NCI-H82 treated with DMSO at 0.1 percent for 48 hours (cell line): ENCODE data around the gene TIMM10.
A peak's percentile ranks its signal among the peaks of the same experiment; 100 is the strongest.

ENCODE experiments used
- DNase-seq: peaks from one replicate; lab custom pipeline; 2025; ENCODE audit not compliant: unreplicated experiment; lab: John Stamatoyannopoulos, UW

TIMM10 gene

DNA sequence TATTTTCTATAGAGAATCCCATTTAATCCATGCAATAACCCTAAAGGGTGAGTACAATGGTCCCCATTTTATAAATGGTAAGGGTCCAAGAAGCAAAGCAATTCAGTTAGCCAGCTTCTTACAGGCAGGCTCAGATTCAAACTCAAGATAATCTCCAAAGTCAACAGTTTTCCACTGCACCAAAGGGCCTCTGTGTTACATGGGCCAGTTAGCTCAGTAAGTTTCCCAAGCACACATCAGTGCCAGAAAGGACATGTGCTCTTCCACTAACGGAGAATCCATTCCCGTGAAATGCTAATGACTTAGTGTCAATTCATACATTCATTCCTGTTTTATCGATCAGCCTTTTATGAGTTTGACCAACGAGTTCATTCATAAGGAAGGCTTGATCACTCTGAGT is 26.0 kb downstream of the TIMM10 start:
- no peak for DNase-seq

DNA sequence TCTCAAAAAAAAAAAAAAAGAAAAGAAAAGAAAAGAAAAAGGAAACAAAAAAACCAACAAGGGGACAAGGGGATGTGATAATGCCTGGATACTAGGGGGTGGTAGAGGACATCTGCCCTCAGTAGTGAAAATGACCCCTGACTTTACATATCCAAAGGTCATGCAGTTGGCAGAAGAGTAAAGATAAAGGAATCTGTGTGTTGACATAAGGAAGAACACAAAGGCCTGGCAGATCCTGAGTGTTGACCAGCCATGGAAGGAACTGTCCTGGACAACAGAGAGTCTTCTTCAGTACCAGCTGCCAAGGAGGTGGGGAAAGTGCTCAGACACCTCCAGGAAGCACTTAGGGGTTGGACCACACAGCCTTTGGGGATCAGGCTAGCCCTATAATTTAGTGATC is 27.7 kb downstream of the TIMM10 start:
- no peak for DNase-seq

DNA sequence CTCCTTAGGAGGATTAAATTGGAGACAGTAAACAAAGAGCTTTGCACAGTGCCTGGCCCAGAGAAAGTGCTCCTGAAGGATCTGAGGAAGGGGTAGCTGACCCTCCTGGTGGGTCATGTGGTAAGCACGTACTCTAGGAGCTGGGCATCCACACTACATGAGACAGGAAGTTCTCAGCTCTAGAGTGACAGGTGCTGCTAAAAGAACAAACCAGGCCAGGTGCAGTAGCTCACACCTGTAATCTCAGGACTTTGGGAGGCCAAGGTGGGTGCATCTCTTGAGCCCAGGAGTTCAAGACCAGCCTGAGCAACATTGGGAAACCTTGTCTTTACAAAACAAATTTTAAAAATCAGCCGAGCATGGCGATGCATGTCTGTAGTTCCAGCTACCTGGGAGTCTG is 28.2 kb downstream of the TIMM10 start:
- no peak for DNase-seq

DNA sequence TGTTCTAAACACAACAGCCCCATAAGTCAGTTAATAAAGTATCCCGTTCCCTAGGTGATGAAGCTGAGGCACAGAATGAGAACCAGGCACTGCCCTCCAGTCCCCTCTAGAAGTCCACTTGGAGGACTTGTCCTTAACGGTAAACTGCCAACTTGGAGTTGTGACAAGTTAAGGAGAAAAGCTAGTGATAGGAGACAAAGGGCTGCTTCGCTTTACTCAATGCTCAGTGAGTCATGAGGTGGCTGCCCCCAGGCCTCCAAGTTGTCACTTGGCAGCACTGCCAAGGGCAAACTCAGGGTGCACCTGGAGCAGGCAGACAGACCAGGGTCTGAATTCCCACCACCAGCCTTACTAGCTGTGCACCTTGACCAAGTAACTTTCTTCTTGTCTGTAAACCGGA is 28.6 kb downstream of the TIMM10 start:
- DNase-seq = no peak

DNA sequence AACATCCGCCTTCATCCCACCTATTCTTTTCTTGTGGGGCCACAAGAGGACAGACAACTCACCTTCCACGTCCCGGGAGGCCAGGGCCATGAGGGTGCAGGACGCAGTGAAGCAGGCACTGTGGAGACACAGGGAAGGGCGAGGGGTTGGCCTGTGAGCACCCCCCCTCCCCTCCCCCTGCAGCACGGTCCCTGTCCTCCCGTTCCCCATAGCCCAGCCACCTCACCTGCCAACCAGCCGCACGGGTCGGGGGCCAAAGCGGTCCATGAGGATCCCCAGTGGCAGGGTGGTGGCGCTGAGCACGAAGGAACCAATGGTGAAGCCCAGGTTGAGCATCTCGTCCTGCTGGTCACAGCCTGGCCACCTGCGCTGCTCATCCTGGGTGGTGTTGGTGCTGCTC is 29.6 kb downstream of the TIMM10 start:
- no peak for DNase-seq

DNA sequence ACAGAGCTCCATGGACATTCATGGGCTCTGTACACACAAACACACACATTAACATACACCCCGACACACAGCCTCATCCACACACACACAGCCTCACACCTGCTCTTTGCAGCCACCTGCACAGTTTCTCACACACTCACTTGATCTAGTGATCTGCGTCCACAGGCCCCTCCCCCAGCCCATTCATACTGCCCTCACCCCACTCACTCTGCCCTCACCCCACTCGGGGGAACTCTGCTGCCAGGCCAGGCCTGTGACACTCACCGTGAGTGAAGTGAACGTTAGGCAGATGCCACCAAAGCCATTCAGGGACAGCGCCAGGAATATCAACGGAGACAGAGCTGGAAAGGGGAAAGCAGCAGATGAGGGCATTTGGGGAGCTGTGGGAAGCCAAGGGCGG is 30.0 kb downstream of the TIMM10 start:
- DNase-seq = no peak

DNA sequence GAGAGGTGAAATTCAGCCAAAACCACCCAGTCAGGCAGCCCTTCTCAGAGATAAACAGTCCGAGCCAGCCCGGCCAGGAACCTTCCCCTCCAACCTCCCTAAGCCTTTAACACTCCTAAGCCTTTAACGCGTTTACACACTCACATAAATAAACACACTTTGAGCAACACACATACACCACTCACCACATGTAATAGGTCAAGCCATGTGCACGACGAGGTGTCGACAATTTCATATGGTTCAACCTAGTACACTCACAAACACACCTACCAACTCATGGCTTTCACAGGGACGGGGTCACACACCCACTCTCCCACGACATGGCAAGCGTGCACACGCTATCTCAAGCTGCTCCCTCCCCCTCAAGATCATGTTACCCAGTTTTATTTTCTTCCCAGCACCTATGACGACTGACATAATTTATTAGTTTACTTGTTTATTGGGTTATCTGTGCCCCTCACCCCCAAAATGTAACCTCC is 30.5 kb downstream of the TIMM10 start:
- no peak for DNase-seq

DNA sequence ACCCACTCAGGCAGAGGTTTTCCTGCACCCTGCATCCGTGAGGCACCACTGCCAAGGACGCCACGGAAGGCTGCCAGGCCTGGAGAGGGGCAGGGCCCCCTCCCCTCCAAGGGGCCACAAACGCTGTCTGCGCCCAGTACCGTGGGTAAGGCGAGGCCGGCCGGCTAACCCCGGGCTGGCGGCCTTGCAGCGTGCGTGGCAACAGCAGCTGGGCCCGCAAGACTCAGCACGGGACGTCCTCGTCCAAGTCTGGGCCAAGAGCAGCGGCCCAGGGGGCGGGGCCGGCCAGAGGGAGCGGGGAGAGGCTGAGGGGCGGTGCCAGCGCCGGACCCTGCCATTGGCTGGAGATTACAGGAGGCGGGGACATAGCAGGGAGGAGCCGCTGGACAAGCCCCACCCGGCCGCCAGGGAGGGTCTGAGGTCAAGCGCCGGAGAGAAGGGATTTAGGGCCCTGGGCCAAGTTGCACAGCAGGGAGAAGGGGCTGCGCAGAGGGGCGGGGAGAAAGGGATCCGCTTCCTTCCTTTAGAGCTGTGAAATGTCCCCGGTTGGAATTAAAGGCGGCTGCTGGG is 31.1 kb downstream of the TIMM10 start:
- peak; percentile 82 for DNase-seq

DNA sequence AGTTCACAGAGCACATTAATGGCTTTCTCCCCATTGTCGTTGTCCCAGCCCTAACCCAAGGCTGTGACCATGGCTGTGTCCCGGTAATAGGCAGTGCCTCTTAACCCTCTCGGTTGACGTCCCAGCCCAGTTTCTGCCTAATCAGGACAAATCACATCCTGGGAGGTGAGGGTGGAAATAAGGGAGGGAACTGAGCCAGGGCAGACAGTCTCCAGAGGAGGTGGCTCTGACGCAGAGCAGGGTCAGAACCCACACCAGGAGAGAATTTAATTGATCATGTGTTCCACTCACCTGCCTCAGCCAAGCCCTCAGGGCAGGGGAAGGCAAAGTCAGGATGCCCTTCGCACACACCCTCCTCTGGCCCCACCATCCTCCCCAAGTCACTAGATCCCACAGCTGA is 32.0 kb downstream of the TIMM10 start:
- no peak for DNase-seq

DNA sequence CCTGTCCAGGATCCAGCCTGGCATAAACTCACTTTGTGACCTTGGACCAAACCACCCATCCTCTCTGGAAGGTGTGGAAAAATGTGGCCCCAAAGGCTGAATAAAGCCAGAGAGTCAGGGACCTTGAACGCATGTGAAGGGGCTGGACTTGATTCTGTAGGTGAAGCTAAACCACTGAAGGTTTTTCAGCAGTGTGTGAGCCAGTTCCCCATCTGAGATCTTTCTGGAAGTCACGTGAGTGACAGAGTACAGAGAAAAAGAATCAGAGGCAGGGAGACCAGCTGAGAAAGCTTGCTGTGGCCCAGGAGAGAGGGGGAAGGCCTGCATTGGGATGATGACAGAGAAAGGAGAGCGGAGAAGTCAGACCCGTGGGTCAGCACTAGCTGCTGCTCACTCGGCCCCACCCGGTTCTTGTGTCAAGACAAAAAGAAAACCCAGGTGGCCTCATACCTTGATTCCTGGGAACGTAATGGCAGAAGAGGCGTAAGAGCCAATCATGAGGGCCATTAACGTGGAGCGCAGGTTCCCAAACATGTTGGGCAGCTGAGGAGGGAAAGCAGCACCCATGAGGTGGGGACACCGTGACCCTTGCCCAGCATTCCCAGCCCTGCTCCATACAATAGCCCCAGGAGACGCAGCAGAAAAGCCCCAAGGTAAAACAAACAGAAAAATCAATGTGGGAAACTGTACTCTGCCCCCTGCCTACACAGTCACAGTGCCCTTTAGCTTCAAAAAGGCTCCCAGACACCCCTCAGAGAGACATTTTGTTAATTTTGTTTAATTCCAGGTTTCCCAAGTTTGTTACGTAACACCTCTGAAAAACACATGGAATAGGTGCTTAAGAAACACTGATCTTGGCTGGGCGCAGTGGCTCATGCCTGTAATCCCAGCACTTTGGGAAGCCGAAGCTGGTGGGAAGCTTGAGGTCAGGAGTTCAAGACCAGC is 33.0 kb downstream of the TIMM10 start:
- no peak for DNase-seq

DNA sequence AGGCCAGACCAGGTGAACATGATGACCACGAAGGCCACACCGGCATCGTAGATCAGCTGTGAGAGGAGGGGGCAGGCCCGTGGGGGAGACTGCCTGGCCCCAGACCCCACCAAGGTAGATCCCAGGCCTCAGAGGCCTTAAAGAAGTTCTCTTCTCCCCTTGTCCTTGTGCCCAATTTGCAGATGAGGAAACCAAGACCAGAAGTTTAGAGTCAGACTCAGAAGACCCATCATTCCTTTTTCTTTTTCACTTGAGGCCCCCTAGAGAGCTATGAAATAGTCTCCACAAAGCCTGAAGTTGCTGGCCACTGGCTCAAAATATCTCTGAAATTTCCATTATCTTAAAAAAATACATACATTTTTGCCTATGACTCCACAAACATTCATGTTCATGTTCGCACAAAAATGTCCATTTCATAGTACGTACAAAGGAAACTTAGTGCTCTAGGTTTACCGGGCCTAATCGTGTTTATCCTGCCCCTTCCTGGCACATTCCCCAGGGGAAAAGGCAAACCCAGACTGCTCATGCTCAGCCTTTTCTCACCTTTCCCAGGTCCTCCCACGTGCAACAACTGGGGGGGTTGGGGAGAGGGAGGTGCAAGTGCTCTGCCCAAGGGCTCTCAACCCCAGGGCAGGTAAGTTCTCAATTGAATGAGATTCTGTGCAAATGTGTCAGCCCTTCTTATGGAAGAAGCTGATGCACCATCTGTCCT is 34.3 kb downstream of the TIMM10 start:
- no peak for DNase-seq

DNA sequence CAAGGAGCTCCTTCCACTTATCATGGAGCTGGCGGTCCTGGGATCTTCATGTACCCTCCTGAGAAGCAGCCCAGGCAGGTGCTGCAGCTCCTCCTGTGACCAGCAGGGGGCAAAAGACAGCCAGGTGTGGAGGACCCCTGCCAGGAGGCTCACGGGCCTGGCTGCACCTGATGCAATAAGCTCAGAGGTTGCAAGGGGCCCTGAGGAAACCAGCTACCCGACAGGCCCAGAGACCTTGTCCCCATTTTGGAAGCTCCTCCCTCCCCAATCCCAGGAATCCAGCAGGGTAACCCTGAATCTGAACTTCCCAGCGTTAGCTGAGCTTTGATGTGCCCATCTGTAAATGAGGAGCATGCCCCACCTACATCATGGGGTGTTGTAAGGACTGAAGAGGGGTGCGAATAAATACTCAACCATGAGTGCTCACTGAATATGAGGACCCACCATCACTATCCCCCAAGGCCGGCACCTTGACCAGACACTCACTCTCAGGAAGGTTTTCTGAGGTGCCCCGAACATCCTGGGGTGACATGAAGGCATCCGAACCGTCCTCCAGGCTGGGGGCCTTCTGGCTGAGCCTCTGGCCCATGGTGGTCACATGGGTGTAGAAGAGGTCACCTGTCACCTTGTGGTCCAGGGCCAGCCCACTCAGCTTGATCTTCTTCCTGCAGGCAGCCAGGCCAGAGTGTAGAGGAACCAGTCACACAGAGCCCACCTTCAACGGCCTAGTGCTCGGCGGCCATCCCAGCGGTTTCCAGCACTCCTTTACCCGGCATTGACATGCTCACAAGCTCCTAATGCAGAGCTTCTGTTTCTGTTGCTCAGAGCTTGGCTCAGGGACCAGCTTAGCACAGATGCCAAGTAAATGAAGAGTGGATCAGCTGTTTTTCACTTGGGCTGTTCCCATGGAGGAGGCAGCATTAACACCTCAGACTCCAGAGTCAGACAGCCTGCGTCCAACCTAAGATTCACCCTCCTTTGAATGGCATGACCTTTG is 36.7 kb downstream of the TIMM10 start:
- peak; percentile 26 for DNase-seq

DNA sequence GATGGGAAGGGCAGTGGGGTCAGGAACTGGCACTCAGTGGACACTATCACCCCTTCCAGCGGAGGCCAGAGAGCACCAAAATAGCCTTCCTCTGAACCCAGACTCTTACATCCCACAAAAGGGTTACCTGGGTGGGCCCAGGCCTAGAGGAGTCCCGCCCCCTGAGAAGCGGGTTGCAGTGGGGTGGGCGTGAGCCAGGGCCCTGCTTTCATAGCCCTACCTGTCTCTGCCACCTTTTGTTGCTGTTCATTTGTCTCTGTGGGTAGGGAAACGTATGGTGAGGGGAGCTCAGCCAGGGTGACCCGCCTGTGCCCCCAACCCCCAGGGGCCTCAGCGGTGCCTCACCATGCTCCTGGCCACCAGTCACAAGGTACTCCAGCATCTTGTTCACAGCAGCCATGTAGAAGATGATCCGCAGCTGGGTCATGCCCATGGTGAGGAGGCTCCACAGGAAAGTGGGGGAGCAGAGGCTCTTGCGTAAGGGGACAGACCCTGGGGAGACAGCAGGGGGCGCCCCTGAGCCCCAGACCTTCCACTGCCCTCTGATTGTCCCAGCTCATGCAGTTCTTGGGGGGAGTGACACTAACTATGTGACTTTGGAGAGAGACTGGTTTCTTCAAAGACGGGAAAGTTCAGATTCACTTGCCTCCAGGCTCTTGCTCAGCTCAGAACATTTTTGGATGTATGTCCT is 39.0 kb downstream of the TIMM10 start:
- DNase-seq = no peak

DNA sequence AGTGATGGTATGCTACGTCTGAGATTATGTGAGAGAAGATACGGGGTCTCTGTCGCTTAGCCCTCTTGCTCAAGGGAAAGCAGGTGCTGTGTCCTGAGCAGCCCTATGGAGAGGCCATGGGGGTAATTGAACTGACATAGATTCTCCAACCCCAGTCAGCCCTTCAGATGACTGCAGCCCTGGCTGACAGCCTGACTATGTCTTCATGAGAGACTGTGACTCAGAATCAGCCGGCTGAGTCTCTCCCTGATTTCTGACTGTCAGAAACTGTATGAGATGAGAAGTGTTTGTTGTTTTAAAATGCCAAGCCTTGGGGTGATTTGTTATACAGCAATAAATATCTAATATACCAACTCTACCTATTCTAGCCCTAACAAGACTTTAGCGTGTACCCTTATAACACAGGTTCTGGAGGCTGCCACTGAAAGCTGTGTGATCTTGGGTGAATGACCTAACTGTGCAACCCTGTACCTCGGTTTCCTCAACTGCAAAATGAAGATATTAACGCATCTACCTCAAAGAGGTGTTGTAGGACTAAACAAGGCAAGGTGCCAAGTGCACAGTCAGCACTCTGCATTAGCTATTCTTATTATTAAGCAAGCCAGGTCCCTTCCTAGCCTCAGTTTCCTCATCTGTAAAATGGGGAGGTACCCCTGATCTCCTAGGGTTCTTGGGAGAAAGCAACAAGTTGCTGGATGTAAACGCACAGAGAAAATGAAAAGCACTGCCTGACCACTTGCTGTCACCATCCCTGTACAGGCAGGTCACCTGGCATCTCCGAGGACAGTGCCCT is 39.9 kb downstream of the TIMM10 start:
- no peak for DNase-seq

DNA sequence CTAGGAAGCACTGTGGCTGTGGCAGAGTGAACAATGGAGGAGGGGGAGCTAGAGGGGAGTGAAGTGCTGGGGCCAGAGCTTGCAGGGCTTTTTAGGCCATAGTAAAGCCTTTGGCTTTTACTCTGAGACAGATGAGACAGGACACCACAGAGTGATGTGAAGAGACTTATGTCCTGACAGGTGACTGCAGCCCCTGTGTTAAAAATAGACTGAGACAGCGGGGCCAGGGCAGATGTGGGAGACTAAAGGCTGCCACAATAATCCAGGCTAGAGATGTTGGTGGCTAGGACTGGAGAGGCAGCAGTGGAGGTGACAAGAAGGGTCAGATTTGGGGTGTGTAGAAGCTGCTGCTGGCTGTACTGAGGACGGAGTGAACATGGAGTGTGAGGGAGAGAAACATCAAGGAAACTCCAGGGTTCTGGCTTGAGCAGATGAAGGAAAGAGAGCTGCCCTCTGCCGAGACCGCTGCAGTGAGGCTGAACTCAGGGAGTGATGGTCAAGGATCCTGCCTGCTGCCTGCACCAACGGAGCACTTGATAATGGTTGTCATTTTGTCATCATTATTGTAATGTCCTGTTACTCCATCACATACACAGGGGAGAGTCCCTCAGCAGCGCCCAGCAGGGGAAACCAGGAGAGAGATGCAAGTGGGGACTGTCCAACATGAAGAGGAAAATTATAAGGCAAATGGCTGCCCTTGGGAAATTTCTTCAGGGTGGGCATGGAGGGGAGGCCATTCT is 42.5 kb downstream of the TIMM10 start:
- DNase-seq = no peak

DNA sequence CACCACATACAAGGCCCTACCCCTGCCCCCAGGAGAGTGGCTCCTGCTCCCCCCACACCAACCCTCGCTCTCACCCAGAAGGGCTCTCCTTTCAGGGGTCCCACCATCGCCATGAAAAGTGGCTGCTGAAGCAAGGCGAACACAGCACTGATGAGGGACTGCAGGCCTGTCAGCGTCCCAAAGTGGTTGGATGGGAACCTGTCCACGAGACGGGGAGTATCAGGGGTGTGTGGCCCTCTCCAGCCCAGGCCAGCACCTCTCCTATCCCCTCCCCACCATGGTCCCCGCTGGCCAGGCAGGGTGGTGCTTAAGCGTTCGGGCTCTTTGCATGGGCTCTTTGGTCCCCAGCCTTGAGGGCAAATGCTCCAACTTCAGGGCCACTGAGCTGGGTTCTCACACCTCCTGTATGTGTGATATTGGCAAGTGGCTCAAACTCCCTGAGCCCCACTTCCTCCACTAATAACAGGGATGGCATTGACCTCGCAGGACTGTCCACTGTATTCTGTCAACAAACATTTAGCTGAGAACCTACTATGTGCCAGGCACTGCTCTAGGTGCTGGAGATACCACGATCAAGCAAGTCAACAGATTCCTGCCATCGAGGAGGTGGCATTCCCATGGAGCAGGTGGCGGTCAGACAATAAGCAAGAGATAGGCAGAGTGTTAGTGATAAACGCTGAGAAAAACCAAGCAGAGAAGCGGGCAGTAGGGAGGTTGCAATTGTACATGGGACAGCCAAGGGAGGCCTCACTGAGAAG is 43.4 kb downstream of the TIMM10 start:
- DNase-seq = no peak

DNA sequence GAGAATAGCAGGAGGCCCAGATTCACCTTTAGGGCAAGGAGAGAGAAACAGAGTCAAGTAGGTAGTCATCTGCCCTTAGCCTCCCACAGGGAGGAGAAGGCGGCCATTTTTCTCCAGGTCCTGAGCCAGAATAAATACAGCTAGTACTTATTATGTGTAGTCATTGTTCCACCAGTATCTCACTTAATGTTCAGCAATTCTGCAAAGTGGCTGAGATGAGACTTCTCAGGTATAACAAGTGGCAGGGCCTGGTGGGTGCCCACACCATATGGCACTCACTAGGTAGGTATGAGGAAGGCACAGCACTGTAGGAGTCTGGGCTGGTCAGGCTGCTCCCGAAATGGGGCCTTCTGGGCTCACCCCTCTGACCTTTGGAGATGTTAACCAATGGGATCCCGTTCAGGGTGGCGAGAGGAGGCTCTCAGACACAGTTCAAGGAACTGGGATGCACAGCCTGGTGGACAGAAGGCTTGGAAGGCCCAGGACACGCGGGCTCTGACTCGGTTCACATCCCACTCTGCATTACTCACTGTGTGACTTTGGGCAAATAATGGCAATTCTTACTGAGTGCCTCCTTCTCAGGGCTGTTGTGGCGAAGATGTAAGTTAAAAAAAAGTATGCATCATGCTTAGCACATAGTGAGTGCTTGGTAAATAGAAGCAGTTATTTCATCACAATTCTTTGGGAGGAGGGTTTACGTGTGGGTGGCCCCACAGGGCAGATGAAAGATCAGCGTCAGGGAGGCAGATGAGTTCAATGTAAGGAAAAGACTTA is 45.1 kb downstream of the TIMM10 start:
- DNase-seq = no peak
